ENCODE results near the gene RGR.

The RGR gene

DNA sequence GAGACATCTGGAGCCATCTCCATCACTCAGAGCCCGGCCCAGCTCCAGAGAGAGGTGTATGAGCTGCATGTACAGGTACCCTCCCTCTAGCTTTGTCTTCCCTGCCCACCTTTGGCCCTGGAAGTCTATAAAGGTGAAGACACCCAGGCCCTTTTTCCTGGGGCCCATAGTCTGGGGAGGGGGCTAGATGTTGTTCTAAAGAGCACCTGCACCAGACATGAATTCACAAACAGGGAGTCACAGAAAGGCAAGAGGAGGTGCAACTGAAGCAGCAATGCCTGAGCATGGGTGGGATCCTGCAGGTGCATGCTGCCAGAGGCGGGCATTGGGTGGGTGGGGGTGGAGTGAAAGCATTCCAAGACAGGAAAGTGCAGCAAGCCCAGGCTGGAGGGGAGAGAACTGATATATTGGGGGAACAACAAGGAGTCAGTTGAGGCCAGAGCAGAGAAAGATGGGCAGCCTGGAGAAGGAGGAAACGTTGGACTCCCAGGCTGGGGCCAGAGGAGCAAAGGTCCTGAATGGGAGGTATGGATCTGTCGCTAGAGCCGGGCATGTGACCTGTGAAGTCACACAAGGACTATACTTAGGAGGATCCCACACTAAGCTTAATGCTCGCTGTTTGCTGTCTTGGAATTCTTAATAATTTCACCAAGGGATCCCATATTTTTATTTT, 38.9 kb upstream of the RGR start:
- TF ChIP-seq, protein P1, sequence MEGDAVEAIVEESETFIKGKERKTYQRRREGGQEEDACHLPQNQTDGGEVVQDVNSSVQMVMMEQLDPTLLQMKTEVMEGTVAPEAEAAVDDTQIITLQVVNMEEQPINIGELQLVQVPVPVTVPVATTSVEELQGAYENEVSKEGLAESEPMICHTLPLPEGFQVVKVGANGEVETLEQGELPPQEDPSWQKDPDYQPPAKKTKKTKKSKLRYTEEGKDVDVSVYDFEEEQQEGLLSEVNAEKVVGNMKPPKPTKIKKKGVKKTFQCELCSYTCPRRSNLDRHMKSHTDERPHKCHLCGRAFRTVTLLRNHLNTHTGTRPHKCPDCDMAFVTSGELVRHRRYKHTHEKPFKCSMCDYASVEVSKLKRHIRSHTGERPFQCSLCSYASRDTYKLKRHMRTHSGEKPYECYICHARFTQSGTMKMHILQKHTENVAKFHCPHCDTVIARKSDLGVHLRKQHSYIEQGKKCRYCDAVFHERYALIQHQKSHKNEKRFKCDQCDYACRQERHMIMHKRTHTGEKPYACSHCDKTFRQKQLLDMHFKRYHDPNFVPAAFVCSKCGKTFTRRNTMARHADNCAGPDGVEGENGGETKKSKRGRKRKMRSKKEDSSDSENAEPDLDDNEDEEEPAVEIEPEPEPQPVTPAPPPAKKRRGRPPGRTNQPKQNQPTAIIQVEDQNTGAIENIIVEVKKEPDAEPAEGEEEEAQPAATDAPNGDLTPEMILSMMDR (IDR thresholded peaks at IDR 0.05; ENCODE audit: control extremely low read depth, extremely low read depth, low read depth, missing control alignments) = no peak
- CTCF ChIA-PET = interaction anchor here (0.6 to 10.1 kb wide), 25 partner anchors 9 to 331 kb away, joined by 3 to 115 read pairs (median 4); partner anchors contain the start of genes GHITM and GPR15LG

DNA sequence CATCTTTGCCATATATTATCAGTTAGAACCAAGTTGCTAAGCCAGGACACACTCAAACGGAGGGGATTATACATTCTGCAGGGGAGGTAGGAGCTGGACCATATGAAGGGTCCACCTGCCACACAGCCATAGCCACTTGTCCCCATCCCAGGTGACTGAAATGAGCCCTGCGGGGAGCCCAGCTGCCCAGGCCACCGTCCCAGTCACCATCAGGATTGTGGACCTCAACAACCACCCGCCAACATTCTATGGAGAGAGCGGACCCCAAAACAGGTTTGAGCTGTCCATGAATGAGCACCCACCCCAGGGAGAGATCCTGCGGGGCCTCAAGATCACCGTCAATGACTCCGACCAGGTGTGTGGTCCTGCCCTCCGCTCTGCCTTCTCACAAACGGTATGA, 36.8 kb upstream of the RGR start:
- TF ChIP-seq, protein P1 (IDR thresholded peaks at IDR 0.05; ENCODE audit: control extremely low read depth, extremely low read depth, low read depth, missing control alignments) = no peak
- ChIA-PET POLR2A (no interaction called here), CTCF (interaction anchor here (1.1 to 10.1 kb wide), 5 partner anchors 9 to 67 kb away, joined by 3 to 115 read pairs (median 5); partner anchors contain the start of gene GHITM)
- DNase-seq (ENCODE audit: extremely low spot score) = no peak

More for the DNA sequence above, 38.9 kb upstream of the RGR start:
- no peak for DNase-seq (ENCODE audit: extremely low spot score)
- POLR2A ChIA-PET = no interaction called here

DNA sequence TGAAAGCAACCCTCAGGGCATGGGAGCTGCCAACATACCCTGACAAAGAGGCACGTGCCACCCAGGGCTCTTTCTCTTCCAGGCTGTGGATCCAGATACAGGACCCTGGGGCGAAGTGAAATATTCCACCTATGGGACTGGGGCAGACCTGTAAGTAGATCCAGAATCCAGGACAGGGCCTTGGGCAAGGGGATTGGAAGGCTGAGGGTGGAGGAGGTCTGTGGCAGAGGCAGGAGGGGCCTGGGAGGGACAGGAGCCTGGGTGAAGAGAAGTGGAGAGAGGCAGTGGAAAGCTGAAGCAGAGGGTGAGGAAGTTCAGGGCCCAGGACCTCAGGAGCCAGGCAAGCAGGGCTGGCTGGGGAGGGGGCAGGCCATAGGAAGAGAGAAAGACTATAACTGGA, 33.3 kb upstream of the RGR start:
- CTCF ChIA-PET = interaction anchor here (1.3 to 6.9 kb wide), 4 partner anchors 9 to 326 kb away, joined by 3 to 74 read pairs (median 8); no protein-coding TSS in a partner anchor

DNA sequence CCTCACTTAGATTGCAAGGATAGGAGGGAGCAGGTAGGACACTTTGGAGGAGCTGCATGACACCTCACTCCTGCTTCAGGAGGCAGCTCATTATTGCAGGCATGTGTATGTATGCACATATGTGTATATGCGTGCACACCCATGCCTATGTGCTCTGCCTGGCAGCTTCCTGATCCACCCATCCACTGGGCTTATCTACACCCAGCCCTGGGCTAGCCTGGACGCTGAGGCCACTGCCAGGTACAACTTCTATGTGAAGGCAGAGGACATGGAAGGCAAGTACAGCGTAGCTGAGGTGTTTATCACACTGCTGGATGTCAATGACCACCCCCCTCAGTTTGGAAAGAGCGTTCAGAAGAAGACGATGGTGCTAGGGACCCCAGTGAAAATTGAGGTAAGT, 32.8 kb upstream of the RGR start:
- POLR2A ChIA-PET = no interaction called here
- DNase-seq (ENCODE audit: extremely low spot score) = no peak
- TF ChIP-seq, protein P1 (IDR thresholded peaks at IDR 0.05; ENCODE audit: control extremely low read depth, extremely low read depth, low read depth, missing control alignments) = no peak
- CTCF ChIA-PET = interaction anchor here (1.3 to 6.9 kb wide), 4 partner anchors 9 to 325 kb away, joined by 3 to 74 read pairs (median 8); no protein-coding TSS in a partner anchor

More for the DNA sequence above, 33.3 kb upstream of the RGR start:
- TF ChIP-seq, protein P1 (IDR thresholded peaks at IDR 0.05; ENCODE audit: control extremely low read depth, extremely low read depth, low read depth, missing control alignments) = no peak
- POLR2A ChIA-PET = no interaction called here
- no peak for DNase-seq (ENCODE audit: extremely low spot score)

DNA sequence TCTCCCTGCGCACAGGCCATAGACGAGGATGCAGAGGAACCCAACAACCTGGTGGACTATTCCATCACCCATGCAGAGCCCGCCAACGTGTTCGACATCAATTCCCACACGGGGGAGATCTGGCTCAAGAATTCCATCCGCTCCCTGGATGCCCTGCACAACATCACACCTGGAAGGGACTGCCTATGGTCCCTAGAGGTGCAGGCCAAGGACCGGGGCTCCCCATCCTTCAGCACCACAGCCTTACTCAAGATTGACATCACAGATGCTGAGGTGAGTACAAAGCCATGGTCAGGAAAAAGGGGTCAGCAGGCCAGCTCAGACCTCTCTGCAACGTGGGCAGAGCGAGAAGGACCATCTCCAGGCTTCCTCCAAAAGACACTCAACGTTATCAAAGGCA, 31.8 kb upstream of the RGR start:
- CTCF ChIA-PET = interaction anchor here (1.3 to 6.9 kb wide), 5 partner anchors 10 to 324 kb away, joined by 3 to 74 read pairs (median 4); no protein-coding TSS in a partner anchor
- POLR2A ChIA-PET = no interaction called here
- TF ChIP-seq, protein P1 (IDR thresholded peaks at IDR 0.05; ENCODE audit: control extremely low read depth, extremely low read depth, low read depth, missing control alignments) = no peak
- DNase-seq (ENCODE audit: extremely low spot score) = no peak

DNA sequence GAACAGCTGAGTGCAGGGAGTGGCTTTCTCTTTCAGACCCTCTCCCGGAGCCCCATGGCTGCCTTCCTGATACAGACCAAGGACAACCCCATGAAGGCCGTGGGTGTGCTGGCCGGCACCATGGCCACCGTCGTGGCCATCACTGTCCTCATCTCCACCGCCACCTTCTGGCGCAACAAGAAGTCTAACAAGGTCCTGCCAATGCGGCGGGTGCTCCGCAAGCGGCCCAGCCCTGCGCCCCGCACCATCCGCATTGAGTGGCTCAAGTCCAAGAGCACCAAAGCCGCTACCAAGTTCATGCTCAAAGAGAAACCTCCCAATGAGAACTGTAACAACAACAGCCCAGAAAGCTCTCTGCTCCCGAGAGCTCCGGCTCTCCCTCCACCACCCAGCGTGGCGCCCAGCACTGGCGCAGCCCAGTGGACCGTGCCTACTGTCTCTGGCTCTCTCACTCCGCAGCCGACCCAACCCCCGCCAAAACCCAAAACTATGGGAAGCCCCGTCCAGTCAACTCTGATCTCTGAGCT, 30.7 kb upstream of the RGR start:
- POLR2A ChIA-PET = no interaction called here
- CTCF ChIA-PET = interaction anchor here (0.7 to 6.9 kb wide), 21 partner anchors 11 to 331 kb away, joined by 3 to 74 read pairs (median 4); partner anchors contain the start of gene GHITM
- TF ChIP-seq, protein P1 (IDR thresholded peaks at IDR 0.05; ENCODE audit: control extremely low read depth, extremely low read depth, low read depth, missing control alignments) = no peak
- DNase-seq (ENCODE audit: extremely low spot score) = no peak

Data from GM10248 (cell line).